Activated CD8-positive, alpha-beta memory T cell treated with anti-CD3 and anti-CD28 coated beads, Interleukin-2, amount 10 ng/mL, durations not matched to agents 7 days and 5 days (primary cell): ENCODE results near the gene FYCO1. TPM values are rescaled to one million over a fixed set of nuclear protein-coding genes. Genes with fewer than 3 reads are reported as not detected.

ENCODE experiments used
- ATAC-seq: fragments of 150-1000 bp; cut with Tn5 transposase; one replicate; pipeline ENCODE4 v1.10.0; 2021; ENCODE audit warnings: moderate library complexity
- CTCF ChIA-PET: fragments of 350-600 bp; sonication (Branson Sonifier 250); formaldehyde crosslinking; loops from one replicate; lab custom pipeline; 2021; ENCODE audit warnings: antibody characterized with exemption; lab: Charles Lee
- DNase-seq: peaks from one replicate; pipeline ENCODE4 v3.0.0-alpha.2; 2020
- H3K27ac Mint-ChIP-seq: one replicate; pipeline ENCODE4 v1.8.0; 2021; ENCODE audit warnings: mild to moderate bottlenecking, mixed read lengths
- H3K27me3 Mint-ChIP-seq: one replicate; pipeline ENCODE4 v1.8.0; 2021; ENCODE audit warnings: mixed read lengths
- H3K36me3 Mint-ChIP-seq: one replicate; pipeline ENCODE4 v1.8.0; 2021; ENCODE audit warnings: mild to moderate bottlenecking, mixed read lengths
- H3K4me1 Mint-ChIP-seq: one replicate; pipeline ENCODE4 v1.8.0; 2021; ENCODE audit warnings: mixed read lengths
- H3K4me3 Mint-ChIP-seq: one replicate; pipeline ENCODE4 v1.8.0; 2021; ENCODE audit warnings: mild to moderate bottlenecking, moderate library complexity, mixed read lengths
- H3K9me3 Mint-ChIP-seq: one replicate; pipeline ENCODE4 v1.8.0; 2022; ENCODE audit warnings: low read depth, mixed read lengths
- total RNA-seq, 2 experiments: library from RNA; stranded (reverse); gene quantifications; one replicate each; pipeline ENCODE4 v1.2.3, GENCODE V29; 2021

The FYCO1 gene
- total RNA-seq, 2 experiments from 2014 or later: 19.1 to 27.7 TPM

DNA sequence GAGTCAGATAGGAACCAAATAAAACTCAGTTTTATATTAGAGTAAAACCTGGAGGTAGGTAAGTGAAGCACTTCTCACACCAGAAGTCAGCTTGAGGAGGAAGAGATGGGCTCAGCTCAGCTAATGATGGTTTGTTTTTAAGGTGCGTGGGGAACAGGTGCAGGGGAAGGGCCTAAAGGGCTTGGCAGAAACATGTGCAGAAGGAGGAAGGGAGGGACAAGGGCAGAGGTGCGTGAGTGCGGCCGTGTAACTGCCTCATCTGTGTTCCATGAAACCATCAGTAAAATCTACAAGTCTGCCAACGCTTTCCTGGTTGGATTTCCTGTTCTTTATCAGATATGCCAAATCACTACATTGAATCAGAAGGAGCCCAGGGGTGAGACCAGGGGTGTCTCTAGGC, 19.9 kb downstream of the FYCO1 start:
- CTCF ChIA-PET: interaction anchor here (1.0 to 6.8 kb wide), 7 partner anchors 9 to 103 kb away, joined by 3 to 42 read pairs (median 10); partner anchors contain the start of gene CXCR6
- no peaks in the 10 kb centered on the region for H3K27me3 Mint-ChIP-seq
- peak overlapping the region; percentile 91 for H3K27ac Mint-ChIP-seq
- H3K9me3 Mint-ChIP-seq: no peaks in the 10 kb centered on the region
- peaks cover 73% of the 10 kb centered on the region for H3K36me3 Mint-ChIP-seq
- no peak overlapping the region for H3K4me3 Mint-ChIP-seq
- no peak for DNase-seq
- peaks cover 92% of the 10 kb centered on the region for H3K4me1 Mint-ChIP-seq
- no peak for ATAC-seq

GRCh38 chr3:45974686-45975085, 20.9 kb downstream of the FYCO1 start:
- Mint-ChIP-seq H3K36me3 (peaks cover 79% of the 10 kb centered on the region), H3K27me3 (no peaks in the 10 kb centered on the region), H3K9me3 (no peaks in the 10 kb centered on the region), H3K4me1 (peaks cover 91% of the 10 kb centered on the region), H3K27ac (peak overlapping the region; percentile 22), H3K4me3 (no peak overlapping the region)
- no peak for DNase-seq
- no peak for ATAC-seq
- CTCF ChIA-PET: interaction anchor here (0.9 to 2.2 kb wide), 3 partner anchors 10 to 45 kb away, joined by 3 to 6 read pairs (median 3); no protein-coding TSS in a partner anchor

- Mint-ChIP-seq H3K27me3 (no peaks in the 10 kb centered on the region), H3K4me1 (peaks cover 91% of the 10 kb centered on the region), H3K27ac (peak overlapping the region; percentile 87), H3K4me3 (peak overlapping the region; percentile 20), H3K9me3 (no peaks in the 10 kb centered on the region), H3K36me3 (peaks cover 80% of the 10 kb centered on the region)
- ATAC-seq (peak; percentile 40), DNase-seq (no peak)
- CTCF ChIA-PET: interaction anchor here (0.5 to 2.6 kb wide), 11 partner anchors 9 to 1222 kb away, joined by 3 to 16 read pairs (median 4); no protein-coding TSS in a partner anchor
Observed at GRCh38 chr3:45972534-45973402, 22.9 kb downstream of the FYCO1 start.

GRCh38 chr3:45969953-45970352, 25.7 kb downstream of the FYCO1 start:
- ATAC-seq (no peak), DNase-seq (no peak)
- no peak overlapping the region for H3K4me3 Mint-ChIP-seq
- CTCF ChIA-PET: interaction anchor here (2.5 to 8.8 kb wide), 2 partner anchors 12 to 108 kb away, joined by 7 to 75 read pairs; no protein-coding TSS in a partner anchor
- H3K4me1 Mint-ChIP-seq: peaks cover 92% of the 10 kb centered on the region
- no peaks in the 10 kb centered on the region for H3K27me3 Mint-ChIP-seq
- H3K9me3 Mint-ChIP-seq: no peaks in the 10 kb centered on the region
- peak overlapping the region; percentile 17 for H3K27ac Mint-ChIP-seq
- peaks cover 75% of the 10 kb centered on the region for H3K36me3 Mint-ChIP-seq

DNA sequence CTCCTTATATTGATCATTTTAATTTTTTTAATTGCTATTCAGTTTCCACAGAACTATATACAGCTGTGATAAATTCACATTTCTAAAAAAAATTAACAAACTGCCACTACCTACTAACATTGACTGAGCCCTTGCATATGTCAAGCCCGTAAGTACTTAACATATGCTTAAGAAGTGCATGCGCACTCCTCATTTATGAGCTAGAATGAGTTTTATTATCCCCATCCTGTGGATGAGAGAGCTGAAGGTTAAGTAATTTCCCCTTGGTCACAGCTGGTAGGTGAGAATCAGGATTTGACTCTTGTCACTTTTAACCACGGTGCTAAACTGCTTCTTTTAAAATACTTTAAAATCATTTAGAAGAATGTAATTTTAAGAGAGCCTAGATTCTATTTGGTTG, 26.5 kb downstream of the FYCO1 start:
- Mint-ChIP-seq H3K9me3 (no peaks in the 10 kb centered on the region), H3K27ac (no peak overlapping the region), H3K27me3 (no peaks in the 10 kb centered on the region), H3K4me3 (no peak overlapping the region), H3K4me1 (peaks cover 93% of the 10 kb centered on the region), H3K36me3 (peaks cover 75% of the 10 kb centered on the region)
- CTCF ChIA-PET: interaction anchor here (0.8 to 8.8 kb wide), 5 partner anchors 9 to 109 kb away, joined by 4 to 75 read pairs (median 8); no protein-coding TSS in a partner anchor
- DNase-seq (no peak), ATAC-seq (no peak)

GRCh38 chr3:45968706-45969105, 26.9 kb downstream of the FYCO1 start:
- DNase-seq (no peak), ATAC-seq (no peak)
- H3K4me3 Mint-ChIP-seq: no peak overlapping the region
- H3K27me3 Mint-ChIP-seq: no peaks in the 10 kb centered on the region
- peaks cover 78% of the 10 kb centered on the region for H3K36me3 Mint-ChIP-seq
- no peaks in the 10 kb centered on the region for H3K9me3 Mint-ChIP-seq
- H3K4me1 Mint-ChIP-seq: peaks cover 95% of the 10 kb centered on the region
- CTCF ChIA-PET: interaction anchor here (0.8 to 8.8 kb wide), 5 partner anchors 10 to 109 kb away, joined by 4 to 75 read pairs (median 8); no protein-coding TSS in a partner anchor
- H3K27ac Mint-ChIP-seq: no peak overlapping the region

GRCh38 chr3:45968149-45968548, 27.5 kb downstream of the FYCO1 start:
- Mint-ChIP-seq H3K36me3 (peaks cover 78% of the 10 kb centered on the region), H3K9me3 (no peaks in the 10 kb centered on the region), H3K27ac (peak overlapping the region; percentile 3), H3K4me1 (peaks cover 95% of the 10 kb centered on the region), H3K27me3 (no peaks in the 10 kb centered on the region), H3K4me3 (no peak overlapping the region)
- CTCF ChIA-PET: interaction anchor here (1.0 to 8.8 kb wide), 5 partner anchors 10 to 109 kb away, joined by 3 to 75 read pairs (median 8); no protein-coding TSS in a partner anchor
- no peak for DNase-seq
- ATAC-seq: no peak

- Mint-ChIP-seq H3K9me3 (no peaks in the 10 kb centered on the region), H3K27me3 (no peaks in the 10 kb centered on the region)
- CTCF ChIA-PET: interaction anchor here (1.0 to 8.8 kb wide), 5 partner anchors 10 to 110 kb away, joined by 3 to 75 read pairs (median 8); no protein-coding TSS in a partner anchor
Observed at GRCh38 chr3:45967724-45968123, 27.9 kb downstream of the FYCO1 start.

GRCh38 chr3:45966950-45967640, 28.5 kb downstream of the FYCO1 start:
- Mint-ChIP-seq H3K4me1 (peaks cover 95% of the 10 kb centered on the region), H3K4me3 (no peak overlapping the region), H3K36me3 (peaks cover 79% of the 10 kb centered on the region), H3K9me3 (no peaks in the 10 kb centered on the region), H3K27ac (peak overlapping the region; percentile 58), H3K27me3 (no peaks in the 10 kb centered on the region)
- CTCF ChIA-PET: interaction anchor here (0.8 to 8.8 kb wide), 7 partner anchors 11 to 111 kb away, joined by 3 to 75 read pairs (median 16); partner anchors contain the start of gene FYCO1
- no peak for ATAC-seq
- DNase-seq: no peak

More at GRCh38 chr3:45967724-45968123, 27.9 kb downstream of the FYCO1 start:
- H3K36me3 Mint-ChIP-seq: peaks cover 77% of the 10 kb centered on the region
- no peak overlapping the region for H3K4me3 Mint-ChIP-seq
- DNase-seq (no peak), ATAC-seq (no peak)
- peaks cover 95% of the 10 kb centered on the region for H3K4me1 Mint-ChIP-seq
- H3K27ac Mint-ChIP-seq: peak overlapping the region; percentile 58

GRCh38 chr3:45966371-45966791, 29.2 kb downstream of the FYCO1 start:
- CTCF ChIA-PET: interaction anchor here (0.6 to 8.8 kb wide), 7 partner anchors 12 to 402 kb away, joined by 3 to 75 read pairs (median 16); partner anchors contain the start of gene FYCO1
- no peak overlapping the region for H3K4me3 Mint-ChIP-seq
- peak overlapping the region; percentile 85 for H3K27ac Mint-ChIP-seq
- peaks cover 80% of the 10 kb centered on the region for H3K36me3 Mint-ChIP-seq
- H3K9me3 Mint-ChIP-seq: no peaks in the 10 kb centered on the region
- H3K27me3 Mint-ChIP-seq: no peaks in the 10 kb centered on the region
- peaks cover 95% of the 10 kb centered on the region for H3K4me1 Mint-ChIP-seq
- ATAC-seq: no peak
- no peak for DNase-seq

DNA sequence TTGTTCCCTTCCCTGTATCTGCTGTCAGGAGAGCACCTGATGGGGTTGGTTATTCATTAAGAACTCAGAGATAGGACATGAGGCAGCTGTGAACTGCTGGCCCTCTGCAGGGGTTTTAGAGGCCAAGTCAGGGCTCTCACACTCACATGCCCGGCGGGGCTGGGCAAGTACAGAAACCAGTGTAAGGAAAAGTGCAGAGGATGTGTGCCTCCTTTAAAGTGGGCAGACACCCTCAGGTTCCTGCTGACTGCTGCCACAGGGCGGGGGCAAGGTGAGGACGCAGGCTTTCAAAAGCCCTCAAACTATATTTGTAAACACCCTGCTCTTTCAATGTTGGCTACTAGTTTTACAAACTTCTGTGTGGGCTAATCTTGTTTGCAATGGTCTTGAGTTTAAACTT, 30.0 kb downstream of the FYCO1 start:
- Mint-ChIP-seq H3K36me3 (peaks cover 80% of the 10 kb centered on the region), H3K4me1 (peaks cover 94% of the 10 kb centered on the region), H3K27ac (peak overlapping the region; percentile 85), H3K9me3 (peaks cover 3% of the 10 kb centered on the region), H3K4me3 (no peak overlapping the region), H3K27me3 (no peaks in the 10 kb centered on the region)
- CTCF ChIA-PET: interaction anchor here (0.9 to 8.8 kb wide), 11 partner anchors 13 to 404 kb away, joined by 3 to 75 read pairs (median 6); partner anchors contain the start of genes CXCR6 and FYCO1
- DNase-seq (no peak), ATAC-seq (peak; percentile 8)

DNA sequence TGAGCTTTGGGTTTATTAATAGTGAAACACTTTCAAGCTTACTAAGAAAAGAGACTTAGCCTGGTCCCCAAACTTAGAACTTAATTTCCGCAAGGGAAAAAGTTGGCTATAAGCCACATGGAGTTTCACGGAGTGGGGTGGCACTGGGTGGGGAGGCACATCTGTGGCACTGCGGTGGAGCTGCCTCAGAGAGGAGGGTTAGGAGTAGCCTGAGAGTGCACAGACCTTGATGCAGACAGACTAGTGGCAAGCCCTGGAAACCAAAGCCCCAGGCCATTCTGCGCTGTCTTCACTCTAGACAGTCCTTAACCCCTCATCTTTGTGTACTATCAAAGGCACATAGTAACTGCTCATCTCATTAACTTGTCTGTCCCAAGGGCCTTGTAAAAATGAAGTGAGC, 30.4 kb downstream of the FYCO1 start:
- peaks cover 80% of the 10 kb centered on the region for H3K36me3 Mint-ChIP-seq
- no peaks in the 10 kb centered on the region for H3K27me3 Mint-ChIP-seq
- ATAC-seq (peak; percentile 42), DNase-seq (no peak)
- H3K4me1 Mint-ChIP-seq: peaks cover 90% of the 10 kb centered on the region
- peak overlapping the region; percentile 85 for H3K27ac Mint-ChIP-seq
- peaks cover 3% of the 10 kb centered on the region for H3K9me3 Mint-ChIP-seq
- no peak overlapping the region for H3K4me3 Mint-ChIP-seq
- CTCF ChIA-PET: interaction anchor here (0.6 to 8.8 kb wide), 12 partner anchors 8 to 404 kb away, joined by 3 to 75 read pairs (median 6); partner anchors contain the start of genes CXCR6 and FYCO1
